Measurements from ENCODE around the gene SEPTIN12. TPM values are rescaled to one million over a fixed set of nuclear protein-coding genes. Genes with fewer than 3 reads are reported as not detected.

SEPTIN12 gene
- total and polyA plus RNA-seq, 2 experiments from 2014 or later, result not detected

DNA sequence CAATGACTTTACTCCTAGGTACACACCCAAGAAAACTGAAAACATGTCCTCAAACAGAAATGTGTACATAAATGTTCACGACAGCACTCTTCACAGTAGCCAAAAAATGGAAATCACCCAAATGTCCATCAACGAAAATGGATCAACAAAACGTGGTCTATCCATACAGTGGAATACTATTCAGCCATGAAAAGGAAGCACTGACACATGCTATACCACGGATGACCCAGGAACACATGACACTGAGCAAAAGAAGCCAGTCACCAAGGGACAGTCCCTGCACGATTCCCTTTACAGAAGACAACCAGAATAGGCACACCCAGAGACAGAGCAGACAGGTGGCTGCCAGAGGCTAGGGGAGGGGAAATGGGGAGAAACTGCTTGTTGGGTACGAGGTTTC is 32.5 kb downstream of the SEPTIN12 start:
- no peak overlapping the region for H3K27ac ChIP-seq
- H3K9me2 ChIP-seq (replicated peaks; ENCODE audit: insufficient read depth), result no peaks in the 10 kb centered on the region
- no peak overlapping the region for H3K4me2 ChIP-seq
- peaks cover 4% of the 10 kb centered on the region for H3K36me3 ChIP-seq (replicated peaks; ENCODE audit: insufficient read depth, low read depth)
- no peaks in the 10 kb centered on the region for H3K27me3 ChIP-seq
- no peaks in the 10 kb centered on the region for H3K9me3 ChIP-seq (ENCODE audit: low read depth)
- no peak overlapping the region for H3K4me3 ChIP-seq
- H3K79me2 ChIP-seq, result peaks cover 3% of the 10 kb centered on the region
- DNase-seq (ENCODE audit: low spot score), result no peak
- no peaks in the 10 kb centered on the region for H3K4me1 ChIP-seq (ENCODE audit: insufficient read depth)
- no peaks in the 10 kb centered on the region for H4K20me1 ChIP-seq (ENCODE audit: insufficient read depth, poor library complexity, severe bottlenecking)
- no peak overlapping the region for H2AFZ ChIP-seq
- 96% methylated on average over 6 of the region's 6 CpGs for WGBS (ENCODE audit: low lambda C conversion rate, missing lambda C conversion rate)
- TF ChIP-seq EZH2phosphoT487 (IDR thresholded peaks at IDR 0.05; ENCODE audit: low read depth, severe bottlenecking, unreplicated experiment) (no peak), EZH2 (IDR thresholded peaks at IDR 0.05; ENCODE audit: borderline replicate concordance) (no peak)
- TF ChIP-seq, protein P1, sequence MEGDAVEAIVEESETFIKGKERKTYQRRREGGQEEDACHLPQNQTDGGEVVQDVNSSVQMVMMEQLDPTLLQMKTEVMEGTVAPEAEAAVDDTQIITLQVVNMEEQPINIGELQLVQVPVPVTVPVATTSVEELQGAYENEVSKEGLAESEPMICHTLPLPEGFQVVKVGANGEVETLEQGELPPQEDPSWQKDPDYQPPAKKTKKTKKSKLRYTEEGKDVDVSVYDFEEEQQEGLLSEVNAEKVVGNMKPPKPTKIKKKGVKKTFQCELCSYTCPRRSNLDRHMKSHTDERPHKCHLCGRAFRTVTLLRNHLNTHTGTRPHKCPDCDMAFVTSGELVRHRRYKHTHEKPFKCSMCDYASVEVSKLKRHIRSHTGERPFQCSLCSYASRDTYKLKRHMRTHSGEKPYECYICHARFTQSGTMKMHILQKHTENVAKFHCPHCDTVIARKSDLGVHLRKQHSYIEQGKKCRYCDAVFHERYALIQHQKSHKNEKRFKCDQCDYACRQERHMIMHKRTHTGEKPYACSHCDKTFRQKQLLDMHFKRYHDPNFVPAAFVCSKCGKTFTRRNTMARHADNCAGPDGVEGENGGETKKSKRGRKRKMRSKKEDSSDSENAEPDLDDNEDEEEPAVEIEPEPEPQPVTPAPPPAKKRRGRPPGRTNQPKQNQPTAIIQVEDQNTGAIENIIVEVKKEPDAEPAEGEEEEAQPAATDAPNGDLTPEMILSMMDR (IDR thresholded peaks at IDR 0.05; ENCODE audit: poor library complexity), result no peak

GRCh38 chr16:4754865-4755264 is 33.3 kb downstream of the SEPTIN12 start:
- TF ChIP-seq, protein P1 (IDR thresholded peaks at IDR 0.05; ENCODE audit: poor library complexity), result no peak
- no peak for TF ChIP-seq EZH2phosphoT487 (IDR thresholded peaks at IDR 0.05; ENCODE audit: low read depth, severe bottlenecking, unreplicated experiment)
- TF ChIP-seq EZH2 (IDR thresholded peaks at IDR 0.05; ENCODE audit: borderline replicate concordance), result no peak
- DNase-seq (ENCODE audit: low spot score), result no peak
- no peak overlapping the region for H2AFZ ChIP-seq
- H4K20me1 ChIP-seq (ENCODE audit: insufficient read depth, poor library complexity, severe bottlenecking), result no peaks in the 10 kb centered on the region
- H3K79me2 ChIP-seq, result peaks cover 3% of the 10 kb centered on the region
- H3K9me2 ChIP-seq (replicated peaks; ENCODE audit: insufficient read depth), result no peaks in the 10 kb centered on the region
- H3K4me2 ChIP-seq, result no peak overlapping the region
- peaks cover 4% of the 10 kb centered on the region for H3K36me3 ChIP-seq (replicated peaks; ENCODE audit: insufficient read depth, low read depth)
- no peak overlapping the region for H3K4me3 ChIP-seq
- no peaks in the 10 kb centered on the region for H3K4me1 ChIP-seq (ENCODE audit: insufficient read depth)
- no peaks in the 10 kb centered on the region for H3K9me3 ChIP-seq (ENCODE audit: low read depth)
- no peak overlapping the region for H3K27ac ChIP-seq
- no peaks in the 10 kb centered on the region for H3K27me3 ChIP-seq
- WGBS (ENCODE audit: low lambda C conversion rate, missing lambda C conversion rate), result 98% methylated on average over 4 of the region's 4 CpGs

DNA sequence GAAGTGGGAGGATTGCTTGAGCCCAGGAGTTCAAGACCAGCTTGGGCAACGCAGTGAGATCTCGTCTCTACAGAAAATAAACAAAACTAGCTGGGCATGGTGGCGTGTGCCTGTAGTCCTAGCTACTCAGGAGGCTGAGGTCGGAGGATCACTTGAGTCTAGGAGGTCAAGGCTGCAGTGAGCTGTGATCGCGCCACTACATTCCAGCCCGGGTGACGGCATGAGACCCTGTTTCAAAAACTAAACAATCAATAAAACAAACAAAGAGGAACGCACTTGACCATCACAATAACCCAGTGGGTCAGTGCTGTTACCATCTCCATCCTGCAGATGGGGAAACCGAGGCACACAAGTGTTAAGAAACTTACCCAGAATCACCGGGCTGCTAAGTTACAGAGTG is 34.9 kb downstream of the SEPTIN12 start:
- Histone ChIP-seq H3K9me2 (replicated peaks; ENCODE audit: insufficient read depth) (no peaks in the 10 kb centered on the region), H3K4me1 (ENCODE audit: insufficient read depth) (no peaks in the 10 kb centered on the region), H3K79me2 (peaks cover 3% of the 10 kb centered on the region), H3K27me3 (no peaks in the 10 kb centered on the region), H2AFZ (no peak overlapping the region), H3K36me3 (replicated peaks; ENCODE audit: insufficient read depth, low read depth) (peaks cover 4% of the 10 kb centered on the region), H4K20me1 (ENCODE audit: insufficient read depth, poor library complexity, severe bottlenecking) (no peaks in the 10 kb centered on the region), H3K4me3 (no peak overlapping the region), H3K9me3 (ENCODE audit: low read depth) (no peaks in the 10 kb centered on the region), H3K4me2 (no peak overlapping the region), H3K27ac (no peak overlapping the region)
- TF ChIP-seq, protein P1 (IDR thresholded peaks at IDR 0.05; ENCODE audit: poor library complexity), result no peak
- no peak for TF ChIP-seq EZH2 (IDR thresholded peaks at IDR 0.05; ENCODE audit: borderline replicate concordance)
- DNase-seq (ENCODE audit: low spot score), result no peak
- WGBS (ENCODE audit: low lambda C conversion rate, missing lambda C conversion rate), result 94% methylated on average over 11 of the region's 11 CpGs

Data from hepatocyte (in vitro differentiated cells).